SU-DHL-6 (cell line): ENCODE results near the gene EHHADH.
"Not testable (repeated sequence)": the region's sequence is repeated elsewhere in the genome, so short reads cannot be mapped to it uniquely, and the experiment has no call there.

ENCODE experiments used
- H2AFZ ChIP-seq: fragments of 200-600 bp; sonication (generic); 2 replicates; pipeline ENCODE4 v1.6.1; 2014; ENCODE audit warnings: low read depth, mild to moderate bottlenecking, moderate library complexity, mixed read lengths, antibody characterized with exemption, low read length; ENCODE audit not compliant: severe bottlenecking
- H3F3A ChIP-seq: fragments of 200-600 bp; shearing (Covaris generic); 2 replicates; pipeline ENCODE4 v1.6.0; 2016; ENCODE audit warnings: antibody characterized with exemption, mild to moderate bottlenecking; ENCODE audit not compliant: insufficient read depth
- H3K27ac ChIP-seq: fragments of 200-600 bp; sonication (generic); 2 replicates; pipeline ENCODE4 v1.5.1; 2016; ENCODE audit warnings: low read depth, mild to moderate bottlenecking, low read length, moderate library complexity, mixed read lengths
- H3K27me3 ChIP-seq: fragments of 200-600 bp; sonication (generic), shearing (Covaris generic); 2 replicates; pipeline ENCODE4 v1.6.0; 2014; ENCODE audit warnings: mild to moderate bottlenecking, low read length
- H3K36me3 ChIP-seq: fragments of 200-600 bp; sonication (generic); 2 replicates; pipeline ENCODE4 v1.6.1; 2014; ENCODE audit warnings: mild to moderate bottlenecking, low read length, mixed read lengths
- H3K4me2 ChIP-seq: fragments of 300-600, 200-600 bp; shearing (Covaris generic), sonication (generic); 2 replicates; pipeline ENCODE4 v1.6.0; 2014; ENCODE audit warnings: low read length, low read depth, mild to moderate bottlenecking; ENCODE audit not compliant: poor library complexity, severe bottlenecking
- H3K4me3 ChIP-seq: fragments of 200-600 bp; sonication (generic); 2 replicates; pipeline ENCODE4 v1.5.1; 2014; ENCODE audit warnings: antibody characterized with exemption, low read length, mild to moderate bottlenecking, mixed read lengths; ENCODE audit not compliant: insufficient read depth, poor library complexity, severe bottlenecking
- H3K79me2 ChIP-seq: fragments of 200-600 bp; sonication (generic); 2 replicates; pipeline ENCODE4 v1.6.1; 2014; ENCODE audit warnings: mild to moderate bottlenecking, low read length, moderate library complexity; ENCODE audit not compliant: insufficient read depth
- H3K9ac ChIP-seq: fragments of 200-600 bp; sonication (generic); 2 replicates; pipeline ENCODE4 v1.7.0; 2014; ENCODE audit warnings: mild to moderate bottlenecking, low read length
- H3K9me2 ChIP-seq: fragments of 200-600 bp; sonication (generic); replicated peaks from 2 replicates; pipeline ENCODE4 v1.6.1; 2014; ENCODE audit warnings: low read length; ENCODE audit not compliant: insufficient read depth
- H3K9me3 ChIP-seq: fragments of 200-600 bp; sonication (generic); 2 replicates; pipeline ENCODE4 v1.6.1; 2014; ENCODE audit warnings: low read length, mixed read lengths; ENCODE audit not compliant: insufficient read depth
- H4K20me1 ChIP-seq: fragments of 200-600 bp; sonication (generic); 2 replicates; pipeline ENCODE4 v1.6.1; 2014; ENCODE audit warnings: low read depth, mild to moderate bottlenecking, antibody characterized with exemption, low read length, moderate library complexity, mixed read lengths
- EZH2phosphoT487 ChIP-seq: fragments of 200-600 bp; sonication (generic), shearing (Covaris generic); conservative IDR thresholded peaks from 2 replicates; pipeline ENCODE4 v1.6.1; 2018; ENCODE audit warnings: mild to moderate bottlenecking, antibody characterized with exemption, low read length, moderate library complexity, mixed read lengths
- TF ChIP-seq, protein P1 (sequence below): fragments of 200-600 bp; sonication (generic); IDR thresholded peaks from one replicate; pipeline ENCODE4 v1.5.1; 2017; ENCODE audit warnings: antibody characterized with exemption, mild to moderate bottlenecking, low read length, moderate library complexity; ENCODE audit not compliant: insufficient read depth, poor library complexity, severe bottlenecking

EHHADH gene

DNA sequence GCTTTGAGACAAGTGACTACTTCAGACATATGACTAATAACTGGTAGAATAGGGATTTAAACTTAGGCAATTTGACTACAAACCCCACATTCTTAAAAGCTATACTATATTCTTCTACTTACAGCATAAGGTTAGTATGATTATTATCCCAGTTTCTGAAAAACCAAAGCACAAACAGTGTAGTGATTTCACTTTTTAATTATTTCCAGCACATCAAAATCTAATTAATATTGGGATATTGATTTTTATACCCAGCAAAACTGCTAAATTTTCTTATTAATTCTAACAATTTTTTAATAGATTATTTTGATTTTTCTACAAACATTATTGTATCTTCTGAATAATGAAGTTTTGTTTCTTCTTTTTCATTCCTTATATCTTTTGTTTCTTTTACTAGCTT lies 16.9 kb downstream of the EHHADH start:
- no peaks in the 10 kb centered on the region; the same call in 1 of the 2 replicates for H3K9me3 ChIP-seq
- no peaks in the 10 kb centered on the region for H3K36me3 ChIP-seq
- H2AFZ ChIP-seq = no peak overlapping the region
- H3K4me2 ChIP-seq = no peak overlapping the region
- no peaks in the 10 kb centered on the region for H3F3A ChIP-seq
- H3K79me2 ChIP-seq = no peaks in the 10 kb centered on the region
- TF ChIP-seq, protein P1, sequence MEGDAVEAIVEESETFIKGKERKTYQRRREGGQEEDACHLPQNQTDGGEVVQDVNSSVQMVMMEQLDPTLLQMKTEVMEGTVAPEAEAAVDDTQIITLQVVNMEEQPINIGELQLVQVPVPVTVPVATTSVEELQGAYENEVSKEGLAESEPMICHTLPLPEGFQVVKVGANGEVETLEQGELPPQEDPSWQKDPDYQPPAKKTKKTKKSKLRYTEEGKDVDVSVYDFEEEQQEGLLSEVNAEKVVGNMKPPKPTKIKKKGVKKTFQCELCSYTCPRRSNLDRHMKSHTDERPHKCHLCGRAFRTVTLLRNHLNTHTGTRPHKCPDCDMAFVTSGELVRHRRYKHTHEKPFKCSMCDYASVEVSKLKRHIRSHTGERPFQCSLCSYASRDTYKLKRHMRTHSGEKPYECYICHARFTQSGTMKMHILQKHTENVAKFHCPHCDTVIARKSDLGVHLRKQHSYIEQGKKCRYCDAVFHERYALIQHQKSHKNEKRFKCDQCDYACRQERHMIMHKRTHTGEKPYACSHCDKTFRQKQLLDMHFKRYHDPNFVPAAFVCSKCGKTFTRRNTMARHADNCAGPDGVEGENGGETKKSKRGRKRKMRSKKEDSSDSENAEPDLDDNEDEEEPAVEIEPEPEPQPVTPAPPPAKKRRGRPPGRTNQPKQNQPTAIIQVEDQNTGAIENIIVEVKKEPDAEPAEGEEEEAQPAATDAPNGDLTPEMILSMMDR = no peak
- no peak overlapping the region for H3K4me3 ChIP-seq
- no peaks in the 10 kb centered on the region for H3K9me2 ChIP-seq
- no peak overlapping the region for H3K27ac ChIP-seq
- H4K20me1 ChIP-seq = no peaks in the 10 kb centered on the region
- H3K9ac ChIP-seq = no peak overlapping the region
- no peaks in the 10 kb centered on the region for H3K27me3 ChIP-seq

DNA sequence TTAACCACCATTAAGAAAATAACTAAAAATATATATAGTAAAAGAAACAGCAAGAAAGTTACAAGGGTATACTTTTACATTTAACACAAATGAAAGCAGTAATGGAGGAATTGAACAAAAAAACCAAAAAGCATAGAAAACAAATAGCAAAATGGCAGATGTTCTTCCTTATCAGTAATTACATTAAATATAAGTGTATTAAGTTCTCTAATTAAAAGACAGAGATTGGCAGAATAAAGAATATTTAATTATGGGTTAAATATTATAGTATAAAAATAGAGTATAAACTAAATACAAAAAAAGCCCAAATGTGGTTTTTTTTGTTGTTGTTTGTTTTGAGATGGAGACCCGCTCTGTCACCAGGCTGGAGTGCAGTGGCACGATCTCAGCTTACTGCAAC lies 20.5 kb downstream of the EHHADH start:
- Histone ChIP-seq H3K4me3 (no peak overlapping the region), H3K36me3 (no peaks in the 10 kb centered on the region), H3K9me2 (no peaks in the 10 kb centered on the region), H3K79me2 (no peaks in the 10 kb centered on the region), H3K27ac (no peak overlapping the region), H3K9ac (no peak overlapping the region), H3K27me3 (no peaks in the 10 kb centered on the region), H2AFZ (no peak overlapping the region), H3F3A (no peaks in the 10 kb centered on the region), H3K4me2 (no peak overlapping the region), H3K9me3 (no peaks in the 10 kb centered on the region; the same call in 1 of the 2 replicates), H4K20me1 (no peaks in the 10 kb centered on the region)
- no peak for TF ChIP-seq EZH2phosphoT487
- TF ChIP-seq, protein P1 = no peak

DNA sequence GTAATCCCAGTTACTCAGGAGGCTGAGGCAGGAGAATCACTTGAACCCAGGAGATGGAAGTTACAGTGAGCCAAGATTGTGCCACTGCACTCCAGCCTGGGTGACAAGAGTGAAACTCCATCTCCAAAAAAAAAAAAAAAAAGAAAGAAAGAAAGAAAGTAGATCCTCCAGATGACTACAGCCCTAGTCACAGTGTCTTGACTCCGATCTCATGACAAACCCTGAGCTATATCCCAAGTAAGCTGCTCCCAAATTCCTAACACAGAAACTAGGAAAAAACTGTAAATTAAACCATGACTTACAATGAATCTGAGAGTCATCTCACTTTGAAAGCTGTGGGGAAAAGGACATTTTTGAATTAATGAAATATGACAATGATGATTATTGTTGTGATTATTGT lies 27.3 kb downstream of the EHHADH start:
- H3K27ac ChIP-seq, H4K20me1 ChIP-seq, H3K9ac ChIP-seq, H3K4me3 ChIP-seq, H2AFZ ChIP-seq, H3K79me2 ChIP-seq, H3K9me3 ChIP-seq, H3K36me3 ChIP-seq, H3F3A ChIP-seq, H3K27me3 ChIP-seq, H3K4me2 ChIP-seq, H3K9me2 ChIP-seq: not testable (repeated sequence)

DNA sequence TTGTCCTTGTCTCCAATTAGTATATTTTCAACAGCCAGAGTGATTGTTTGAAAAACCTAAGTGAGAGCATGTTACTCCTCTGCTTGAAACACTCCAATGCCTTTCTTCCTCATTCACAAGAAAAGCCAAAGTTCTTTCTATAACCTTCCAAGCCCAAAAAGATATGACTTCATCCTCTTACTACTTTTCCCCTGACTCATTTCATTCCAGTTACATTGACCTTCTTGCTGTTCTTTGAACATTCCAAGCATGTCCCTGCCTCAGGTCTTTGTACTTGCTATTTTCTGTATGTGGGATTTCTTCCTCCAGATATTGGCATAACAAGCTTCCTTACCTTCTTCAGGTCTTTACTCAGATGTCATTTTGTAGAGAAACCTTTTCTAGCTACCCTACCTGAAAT lies 28.3 kb downstream of the EHHADH start:
- no peaks in the 10 kb centered on the region for H3K9me2 ChIP-seq
- H3F3A ChIP-seq = no peaks in the 10 kb centered on the region
- H3K4me2 ChIP-seq = no peak overlapping the region
- H2AFZ ChIP-seq = no peak overlapping the region
- no peak overlapping the region for H3K27ac ChIP-seq
- H3K27me3 ChIP-seq = no peaks in the 10 kb centered on the region
- H3K4me3 ChIP-seq = no peak overlapping the region
- TF ChIP-seq EZH2phosphoT487 = no peak
- TF ChIP-seq, protein P1 = no peak
- H3K9me3 ChIP-seq = no peaks in the 10 kb centered on the region
- no peaks in the 10 kb centered on the region for H3K36me3 ChIP-seq
- H3K9ac ChIP-seq = no peak overlapping the region
- H3K79me2 ChIP-seq = no peaks in the 10 kb centered on the region
- H4K20me1 ChIP-seq = no peaks in the 10 kb centered on the region
